IPS DF 4.7 (cell line): ENCODE measurements around the gene DPF1.

Source experiments
- DNase-seq: peaks from one replicate; pipeline ENCODE4 v3.0.0-alpha.2; 2013; ENCODE audit warnings: low spot score; ENCODE audit errors: extremely low read depth

The DPF1 gene

DNA sequence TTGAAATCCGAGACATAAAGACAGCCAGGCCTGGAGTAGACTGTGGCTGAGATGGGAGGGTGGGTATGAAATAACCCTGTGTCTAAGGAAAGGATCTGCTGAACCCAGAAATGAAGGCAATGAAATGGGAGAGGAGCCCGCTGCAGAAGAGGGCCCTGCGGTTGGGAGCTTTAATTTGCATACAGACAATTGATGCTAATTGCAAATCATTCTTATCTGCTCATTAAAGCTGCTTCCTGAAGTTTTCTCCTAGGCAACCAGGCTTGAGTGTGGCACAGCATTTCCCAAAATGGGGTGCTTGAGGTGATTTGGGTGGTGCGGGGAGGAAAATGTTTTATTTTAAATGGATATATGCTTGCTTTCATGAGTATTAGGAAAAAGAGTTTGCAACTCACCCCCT is 55.4 kb downstream of the DPF1 start:
- DNase-seq: no peak

DNA sequence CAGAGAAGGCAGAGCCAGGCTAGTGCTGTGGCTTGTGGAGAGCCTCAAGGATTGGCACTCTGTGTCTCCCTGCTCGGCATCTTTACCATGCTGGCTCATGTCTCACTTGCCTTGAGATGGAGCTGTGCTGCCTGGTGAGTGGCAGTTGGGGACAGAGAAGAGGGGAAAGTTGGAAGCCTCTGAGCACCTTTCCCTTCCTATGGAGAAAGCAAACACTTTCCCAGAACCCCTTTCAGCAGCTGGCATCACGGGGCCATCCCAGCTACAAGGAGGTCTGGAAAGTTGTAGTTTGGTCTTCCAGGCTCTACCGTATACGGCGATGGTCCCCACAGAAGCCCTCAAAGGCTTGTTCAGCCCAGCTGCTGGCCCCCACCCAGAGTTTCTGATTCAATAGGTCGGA is 58.7 kb downstream of the DPF1 start:
- no peak for DNase-seq

DNA sequence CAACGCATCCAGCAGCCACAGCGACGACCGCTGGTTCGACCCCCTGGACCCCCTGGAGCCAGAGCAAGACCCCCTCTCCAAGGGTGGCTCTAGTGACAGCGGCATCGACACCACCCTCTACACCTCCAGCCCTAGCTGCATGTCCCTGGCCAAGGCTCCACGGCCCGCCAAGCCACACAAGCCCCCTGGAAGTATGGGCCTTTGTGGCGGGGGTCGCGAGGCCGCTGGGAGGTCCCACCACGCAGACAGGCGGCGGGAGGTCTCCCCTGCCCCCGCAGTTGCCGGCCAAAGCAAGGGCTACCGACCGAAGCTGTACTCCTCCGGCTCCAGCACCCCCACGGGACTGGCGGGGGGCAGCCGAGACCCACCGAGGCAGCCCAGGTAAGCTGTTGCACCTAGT is 59.5 kb downstream of the DPF1 start:
- no peak for DNase-seq

DNA sequence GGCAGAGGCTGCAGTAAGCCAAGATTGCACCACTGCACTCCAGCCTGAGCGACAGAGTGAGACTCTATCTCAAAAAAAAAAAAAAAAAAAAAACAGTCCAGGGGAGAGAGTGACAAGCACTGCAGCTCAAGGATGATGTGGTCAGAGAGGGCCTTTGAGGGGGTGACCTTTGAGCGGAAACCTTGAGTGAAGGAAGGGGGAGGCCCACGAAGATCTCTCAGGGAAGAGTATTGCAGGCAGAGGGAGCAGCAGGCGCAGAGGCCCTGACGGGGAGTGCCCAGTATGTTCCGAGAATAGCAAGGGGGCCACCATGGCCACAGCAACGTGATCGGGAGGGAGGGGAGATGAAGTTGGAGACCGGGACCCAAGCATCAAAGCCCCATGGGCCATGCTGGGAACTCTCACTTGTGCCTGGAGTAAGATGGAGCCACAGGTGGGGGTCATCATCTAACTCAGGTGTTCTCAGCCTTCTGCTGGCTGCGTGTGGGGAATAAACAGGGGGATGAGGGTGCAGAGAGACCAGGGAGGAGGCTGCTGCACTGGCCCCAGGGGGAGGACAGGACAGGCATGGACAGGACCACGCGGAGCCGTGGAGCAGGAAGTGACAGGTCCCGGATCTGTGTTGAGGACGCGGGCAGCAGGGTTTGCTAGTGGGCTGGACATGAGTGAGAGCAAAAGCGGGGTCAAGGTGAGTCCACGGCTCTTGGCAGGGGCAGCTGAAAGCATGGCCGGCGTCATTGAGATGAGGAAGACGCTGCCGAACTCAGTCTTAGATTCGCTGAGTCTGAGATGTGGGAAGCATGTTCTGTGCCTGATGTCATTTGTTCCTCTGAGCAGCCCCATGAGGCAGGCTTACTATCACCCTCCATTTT is 60.4 kb downstream of the DPF1 start:
- no peak for DNase-seq

DNA sequence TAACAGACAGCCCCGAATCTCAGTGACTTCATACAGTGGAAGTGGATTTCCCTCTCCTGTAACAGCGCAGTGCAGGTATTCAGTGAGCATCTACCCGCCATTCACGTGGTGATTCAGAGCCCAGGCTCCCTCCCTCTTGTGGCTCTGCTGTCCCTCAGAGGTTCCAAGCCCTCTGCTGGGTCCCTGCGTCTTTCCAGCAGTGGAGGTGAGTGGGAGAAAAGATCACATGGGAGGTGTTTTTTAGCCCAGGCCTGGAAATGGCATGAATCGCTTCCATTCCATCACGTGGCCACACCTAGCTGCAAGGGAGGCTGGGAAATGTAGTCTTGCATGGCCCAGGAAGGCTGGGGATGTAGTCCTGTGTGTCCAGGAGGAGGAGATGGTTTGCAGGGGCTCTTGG is 61.4 kb downstream of the DPF1 start:
- no peak for DNase-seq

DNA sequence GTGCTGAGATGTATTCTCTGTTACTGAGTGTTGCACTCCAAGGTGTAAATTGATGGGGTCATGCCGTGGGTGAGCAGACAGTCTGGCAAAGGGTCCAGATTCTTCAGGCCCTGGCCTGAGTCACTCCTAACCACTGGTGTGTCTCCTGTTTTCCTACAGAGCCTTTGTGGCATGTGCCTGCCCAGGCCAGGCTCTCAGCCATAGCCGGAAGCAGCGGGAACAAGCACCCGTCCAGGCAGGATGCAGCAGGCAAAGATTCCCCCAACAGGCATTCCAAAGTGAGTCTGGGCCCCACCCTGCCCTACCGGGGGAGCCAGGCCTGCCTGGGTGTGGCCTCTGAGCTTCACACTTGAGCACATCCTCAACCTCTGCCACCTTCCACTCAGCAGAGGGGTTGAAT is 61.9 kb downstream of the DPF1 start:
- DNase-seq: no peak
